IMR-90 (cell line): ENCODE results near the gene TMF1.

Source experiments
- CHD1 ChIP-seq: IDR thresholded peaks from 2 replicates; pipeline ENCODE4 v1.6.1; 2012; ENCODE audit warnings: low read depth, low read length, improper control_type of control experiment
- NFE2L2 ChIP-seq: fragments of 150-350 bp; IDR thresholded peaks from 2 replicates; pipeline ENCODE4 v1.6.1; 2016; ENCODE audit warnings: low read depth, mild to moderate bottlenecking, low read length
- POLR2A ChIP-seq: IDR thresholded peaks from 2 replicates; pipeline ENCODE4 v1.6.1; 2012; ENCODE audit warnings: mild to moderate bottlenecking, low read depth, low read length
- RAD21 ChIP-seq: IDR thresholded peaks from 2 replicates; pipeline ENCODE4 v1.6.1; 2012; ENCODE audit warnings: low read length, improper control_type of control experiment
- RCOR1 ChIP-seq: IDR thresholded peaks from 2 replicates; pipeline ENCODE4 v1.6.1; 2012; ENCODE audit warnings: mild to moderate bottlenecking, low read length, improper control_type of control experiment; ENCODE audit not compliant: insufficient replicate concordance
- RFX5 ChIP-seq: IDR thresholded peaks from 2 replicates; pipeline ENCODE4 v1.8.0; 2012; ENCODE audit warnings: low read depth, mild to moderate bottlenecking, low read length, moderate library complexity
- TF ChIP-seq, protein P1 (sequence below): conservative IDR thresholded peaks from 2 replicates; pipeline ENCODE4 v1.5.1; 2012; ENCODE audit warnings: mild to moderate bottlenecking, low read depth, low read length, improper control_type of control experiment
- TF ChIP-seq, protein P2 (sequence below): fragments of 150-350 bp; IDR thresholded peaks from 2 replicates; pipeline ENCODE4 v1.6.1; 2016; ENCODE audit warnings: low read depth, mild to moderate bottlenecking, low read length, moderate library complexity, borderline replicate concordance

DNA sequence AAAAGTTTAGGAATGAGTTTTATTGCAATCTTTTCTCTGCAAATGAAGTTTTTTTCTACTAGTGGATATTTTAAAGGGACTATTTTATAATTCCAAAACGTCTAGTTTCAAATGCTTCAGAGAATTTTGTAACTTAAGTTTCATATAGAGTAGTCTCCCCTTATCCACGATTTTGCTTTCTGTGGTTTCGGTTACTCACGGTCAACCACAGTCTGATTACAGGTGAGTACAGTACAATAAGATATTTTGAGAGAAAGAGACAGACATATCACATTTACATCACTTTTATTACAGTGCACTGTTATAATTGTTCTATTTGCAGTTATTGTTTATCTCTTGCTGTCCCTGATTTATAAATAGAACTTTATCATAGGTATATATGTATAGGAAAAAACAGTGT, 31.3 kb downstream of the TMF1 start:
- TF ChIP-seq, protein P1, sequence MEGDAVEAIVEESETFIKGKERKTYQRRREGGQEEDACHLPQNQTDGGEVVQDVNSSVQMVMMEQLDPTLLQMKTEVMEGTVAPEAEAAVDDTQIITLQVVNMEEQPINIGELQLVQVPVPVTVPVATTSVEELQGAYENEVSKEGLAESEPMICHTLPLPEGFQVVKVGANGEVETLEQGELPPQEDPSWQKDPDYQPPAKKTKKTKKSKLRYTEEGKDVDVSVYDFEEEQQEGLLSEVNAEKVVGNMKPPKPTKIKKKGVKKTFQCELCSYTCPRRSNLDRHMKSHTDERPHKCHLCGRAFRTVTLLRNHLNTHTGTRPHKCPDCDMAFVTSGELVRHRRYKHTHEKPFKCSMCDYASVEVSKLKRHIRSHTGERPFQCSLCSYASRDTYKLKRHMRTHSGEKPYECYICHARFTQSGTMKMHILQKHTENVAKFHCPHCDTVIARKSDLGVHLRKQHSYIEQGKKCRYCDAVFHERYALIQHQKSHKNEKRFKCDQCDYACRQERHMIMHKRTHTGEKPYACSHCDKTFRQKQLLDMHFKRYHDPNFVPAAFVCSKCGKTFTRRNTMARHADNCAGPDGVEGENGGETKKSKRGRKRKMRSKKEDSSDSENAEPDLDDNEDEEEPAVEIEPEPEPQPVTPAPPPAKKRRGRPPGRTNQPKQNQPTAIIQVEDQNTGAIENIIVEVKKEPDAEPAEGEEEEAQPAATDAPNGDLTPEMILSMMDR: no peak
- no peak for TF ChIP-seq RFX5
- no peak for TF ChIP-seq RAD21
- TF ChIP-seq RCOR1: no peak
- TF ChIP-seq NFE2L2: no peak
- TF ChIP-seq CHD1: no peak
- TF ChIP-seq POLR2A: no peak
- TF ChIP-seq, protein P2, sequence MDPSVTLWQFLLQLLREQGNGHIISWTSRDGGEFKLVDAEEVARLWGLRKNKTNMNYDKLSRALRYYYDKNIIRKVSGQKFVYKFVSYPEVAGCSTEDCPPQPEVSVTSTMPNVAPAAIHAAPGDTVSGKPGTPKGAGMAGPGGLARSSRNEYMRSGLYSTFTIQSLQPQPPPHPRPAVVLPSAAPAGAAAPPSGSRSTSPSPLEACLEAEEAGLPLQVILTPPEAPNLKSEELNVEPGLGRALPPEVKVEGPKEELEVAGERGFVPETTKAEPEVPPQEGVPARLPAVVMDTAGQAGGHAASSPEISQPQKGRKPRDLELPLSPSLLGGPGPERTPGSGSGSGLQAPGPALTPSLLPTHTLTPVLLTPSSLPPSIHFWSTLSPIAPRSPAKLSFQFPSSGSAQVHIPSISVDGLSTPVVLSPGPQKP: no peak
